Measurements from ENCODE around the gene TSPAN9. TPM values are rescaled to one million over a fixed set of nuclear protein-coding genes. Genes with fewer than 3 reads are reported as not detected.

The TSPAN9 gene
- total RNA-seq, 3 donors from 2014 or later (not counting 1 experiment from before 2014, with no cell fraction given) = 0.86 to 1.6 (median 1.1) TPM

DNA sequence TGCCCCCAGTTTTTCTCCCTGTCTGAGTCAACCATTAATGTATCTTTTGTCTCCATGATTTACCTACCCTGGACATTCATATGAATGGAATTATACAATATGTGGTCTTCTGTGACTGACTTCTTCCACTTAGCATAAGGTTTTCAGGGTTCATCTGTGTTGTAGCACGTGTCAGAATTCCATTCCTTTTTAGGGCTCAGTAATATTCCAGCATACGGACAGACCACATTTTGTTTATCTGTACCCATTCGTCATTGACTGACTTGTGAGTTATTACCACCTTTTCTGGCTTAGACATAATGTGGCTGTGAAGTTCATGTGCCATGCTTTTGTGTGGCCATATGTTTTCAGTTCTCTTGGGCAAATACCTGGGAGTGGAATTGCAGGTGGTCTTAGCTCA, 37.9 kb downstream of the TSPAN9 start:
- TF ChIP-seq, protein P1, sequence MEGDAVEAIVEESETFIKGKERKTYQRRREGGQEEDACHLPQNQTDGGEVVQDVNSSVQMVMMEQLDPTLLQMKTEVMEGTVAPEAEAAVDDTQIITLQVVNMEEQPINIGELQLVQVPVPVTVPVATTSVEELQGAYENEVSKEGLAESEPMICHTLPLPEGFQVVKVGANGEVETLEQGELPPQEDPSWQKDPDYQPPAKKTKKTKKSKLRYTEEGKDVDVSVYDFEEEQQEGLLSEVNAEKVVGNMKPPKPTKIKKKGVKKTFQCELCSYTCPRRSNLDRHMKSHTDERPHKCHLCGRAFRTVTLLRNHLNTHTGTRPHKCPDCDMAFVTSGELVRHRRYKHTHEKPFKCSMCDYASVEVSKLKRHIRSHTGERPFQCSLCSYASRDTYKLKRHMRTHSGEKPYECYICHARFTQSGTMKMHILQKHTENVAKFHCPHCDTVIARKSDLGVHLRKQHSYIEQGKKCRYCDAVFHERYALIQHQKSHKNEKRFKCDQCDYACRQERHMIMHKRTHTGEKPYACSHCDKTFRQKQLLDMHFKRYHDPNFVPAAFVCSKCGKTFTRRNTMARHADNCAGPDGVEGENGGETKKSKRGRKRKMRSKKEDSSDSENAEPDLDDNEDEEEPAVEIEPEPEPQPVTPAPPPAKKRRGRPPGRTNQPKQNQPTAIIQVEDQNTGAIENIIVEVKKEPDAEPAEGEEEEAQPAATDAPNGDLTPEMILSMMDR (IDR thresholded peaks at IDR 0.05) = no peak
- peaks cover 3% of the 10 kb centered on the region for H3K4me1 ChIP-seq (ENCODE audit: control insufficient read depth, insufficient read depth, low read length)
- no peaks in the 10 kb centered on the region for H3K36me3 Mint-ChIP-seq
- no peaks in the 10 kb centered on the region for H3K36me3 ChIP-seq (ENCODE audit: control insufficient read depth, insufficient read depth, low read length)
- H3K9me3 Mint-ChIP-seq = no peaks in the 10 kb centered on the region
- 83% methylated on average over 3 of the region's 3 CpGs for WGBS (ENCODE audit: insufficient coverage)
- peaks cover 10 to 20% of the 10 kb centered on the region in 2 donors for H3K27me3 Mint-ChIP-seq (ENCODE audit: low read depth in 2 of 2)
- DNase-seq (no peak), ATAC-seq (no peak)
- intact Hi-C loops (cut with micrococcal nuclease) = no loop called here
- H3K4me3 Mint-ChIP-seq = no peak overlapping the region
- no peak overlapping the region for H3K27ac Mint-ChIP-seq
- no peak overlapping the region for H3K27ac ChIP-seq (ENCODE audit: low read length)
- no peak overlapping the region for H3K4me3 ChIP-seq (ENCODE audit: low read length)
- no peaks in the 10 kb centered on the region for H3K9me3 ChIP-seq (ENCODE audit: control insufficient read depth, insufficient read depth, low read length)
- H3K4me1 Mint-ChIP-seq = peaks cover 0 to 8% of the 10 kb centered on the region in 2 donors
- peaks cover 3% of the 10 kb centered on the region for H3K27me3 ChIP-seq (ENCODE audit: control insufficient read depth, insufficient read depth, low read length)

- no peaks in the 10 kb centered on the region for H3K36me3 Mint-ChIP-seq
- H3K9me3 ChIP-seq (ENCODE audit: control insufficient read depth, insufficient read depth, low read length) = no peaks in the 10 kb centered on the region
- peaks cover 0 to 11% of the 10 kb centered on the region in 2 donors for H3K4me1 Mint-ChIP-seq
- peaks cover 3% of the 10 kb centered on the region for H3K4me1 ChIP-seq (ENCODE audit: control insufficient read depth, insufficient read depth, low read length)
- no peaks in the 10 kb centered on the region for H3K9me3 Mint-ChIP-seq
- TF ChIP-seq, protein P1 (IDR thresholded peaks at IDR 0.05) = no peak
- no peak overlapping the region for H3K27ac Mint-ChIP-seq
- peaks cover 10 to 23% of the 10 kb centered on the region in 2 donors for H3K27me3 Mint-ChIP-seq (ENCODE audit: low read depth in 2 of 2)
- ATAC-seq (no peak), DNase-seq (no peak)
- no peak overlapping the region for H3K27ac ChIP-seq (ENCODE audit: low read length)
- H3K27me3 ChIP-seq (ENCODE audit: control insufficient read depth, insufficient read depth, low read length) = peaks cover 3% of the 10 kb centered on the region
- 73% methylated on average over 19 of the region's 19 CpGs for WGBS (ENCODE audit: insufficient coverage)
- H3K36me3 ChIP-seq (ENCODE audit: control insufficient read depth, insufficient read depth, low read length) = no peaks in the 10 kb centered on the region
- H3K4me3 ChIP-seq (ENCODE audit: low read length) = no peak overlapping the region
- intact Hi-C loops (cut with micrococcal nuclease) = no loop called here
- no peak overlapping the region for H3K4me3 Mint-ChIP-seq
Measured at GRCh38 chr12:3116106-3116844, 39.1 kb downstream of the TSPAN9 start.

GRCh38 chr12:3117144-3117581, 40.0 kb downstream of the TSPAN9 start:
- peaks cover 3% of the 10 kb centered on the region for H3K4me1 ChIP-seq (ENCODE audit: control insufficient read depth, insufficient read depth, low read length)
- no peak overlapping the region for H3K4me3 ChIP-seq (ENCODE audit: low read length)
- H3K27ac ChIP-seq (ENCODE audit: low read length) = no peak overlapping the region
- intact Hi-C loops (cut with micrococcal nuclease) = no loop called here
- TF ChIP-seq, protein P1 (IDR thresholded peaks at IDR 0.05) = no peak
- Mint-ChIP-seq H3K27me3 (ENCODE audit: low read depth in 2 of 2) (peaks cover 10 to 23% of the 10 kb centered on the region in 2 donors), H3K4me1 (peaks cover 0 to 11% of the 10 kb centered on the region in 2 donors), H3K4me3 (no peak overlapping the region), H3K27ac (no peak overlapping the region), H3K36me3 (no peaks in the 10 kb centered on the region), H3K9me3 (no peaks in the 10 kb centered on the region)
- peaks cover 3% of the 10 kb centered on the region for H3K27me3 ChIP-seq (ENCODE audit: control insufficient read depth, insufficient read depth, low read length)
- no peak for DNase-seq
- no peaks in the 10 kb centered on the region for H3K36me3 ChIP-seq (ENCODE audit: control insufficient read depth, insufficient read depth, low read length)
- no peak for ATAC-seq
- no peaks in the 10 kb centered on the region for H3K9me3 ChIP-seq (ENCODE audit: control insufficient read depth, insufficient read depth, low read length)
- 13% methylated on average over 9 of the region's 10 CpGs for WGBS (ENCODE audit: insufficient coverage)

Measured in natural killer cell (primary cell).